ENCODE results near the gene CACNA1H. TPM values are rescaled to one million over a fixed set of nuclear protein-coding genes. Genes with fewer than 3 reads are reported as not detected.

Gene CACNA1H
- total RNA-seq, 1 experiment from 2014 or later: 31.1 TPM

GRCh38 chr16:1180549-1181403, 27.9 kb downstream of the CACNA1H start:
- no peak overlapping the region for H3K4me3 ChIP-seq (ENCODE audit: low read depth in 2 of 2, low read length in 2 of 2)
- DNase-seq (ENCODE audit: low read depth, low spot score): no peak
- in situ Hi-C loops (cut with HindIII; ENCODE audit: low pct_unique_long_range_greater_than_20kb, low sequenced_read_pairs) (no loop called here), intact Hi-C loops (cut with micrococcal nuclease; ENCODE audit: unreplicated experiment) (no loop called here)
- CTCF ChIA-PET: interaction anchor here (0.6 to 1.1 kb wide), 2 partner anchors 17 to 449 kb away, joined by 3 read pairs; no protein-coding TSS in a partner anchor
- no peak for ATAC-seq
- TF ChIP-seq SIN3A (IDR thresholded peaks at IDR 0.05; ENCODE audit: borderline replicate concordance, insufficient read depth, low read depth, low read length) (no peak), POLR2AphosphoS5 (IDR thresholded peaks at IDR 0.05; ENCODE audit: low read depth, low read length) (no peak), CTCF (IDR thresholded peaks at IDR 0.05) (no peak), REST (IDR thresholded peaks at IDR 0.05; ENCODE audit: insufficient read depth in 1 of 2, low read depth in 2 of 2, low read length in 1 of 2) (no peak), TCF7L2 (IDR thresholded peaks at IDR 0.05; ENCODE audit: low read depth, low read length) (no peak)
- BruUV-seq (replicated peaks): no TSS peak
- peak overlapping the region; percentile 34; the same call in 1 of the 2 replicates for H3K27ac ChIP-seq (ENCODE audit: low read length)
- POLR2A ChIA-PET: interaction anchor here (1.3 kb wide), 1 partner anchor 21 kb away, joined by 3 read pairs; no protein-coding TSS in a partner anchor
- H3K9me3 ChIP-seq (ENCODE audit: control insufficient read depth, insufficient read depth, low read depth, low read length): no peaks in the 10 kb centered on the region
- no peaks in the 10 kb centered on the region for H3K27me3 ChIP-seq (ENCODE audit: control insufficient read depth, insufficient read depth, low read length)
- H3K4me1 ChIP-seq (ENCODE audit: control insufficient read depth, insufficient read depth, low read length): peaks cover 47% of the 10 kb centered on the region
- no peaks in the 10 kb centered on the region for H3K36me3 ChIP-seq (ENCODE audit: control insufficient read depth, insufficient read depth, low read length)

GRCh38 chr16:1181404-1182315, 28.8 kb downstream of the CACNA1H start:
- ChIA-PET POLR2A (interaction anchor here (1.3 kb wide), 1 partner anchor 22 kb away, joined by 3 read pairs; no protein-coding TSS in a partner anchor), CTCF (interaction anchor here (1.1 to 1.2 kb wide), 2 partner anchors 10 to 18 kb away, joined by 3 to 4 read pairs; no protein-coding TSS in a partner anchor)
- ATAC-seq (peak; percentile 53), DNase-seq (ENCODE audit: low read depth, low spot score) (no peak)
- peak; percentile 85 for TF ChIP-seq CTCF (IDR thresholded peaks at IDR 0.05)
- TF ChIP-seq REST (IDR thresholded peaks at IDR 0.05; ENCODE audit: insufficient read depth in 1 of 2, low read depth in 2 of 2, low read length in 1 of 2): no peak
- no peak overlapping the region for H3K4me3 ChIP-seq (ENCODE audit: low read depth in 2 of 2, low read length in 2 of 2)
- BruUV-seq (replicated peaks): no TSS peak
- no peaks in the 10 kb centered on the region for H3K27me3 ChIP-seq (ENCODE audit: control insufficient read depth, insufficient read depth, low read length)
- peaks cover 38% of the 10 kb centered on the region for H3K4me1 ChIP-seq (ENCODE audit: control insufficient read depth, insufficient read depth, low read length)
- in situ Hi-C loops (cut with HindIII; ENCODE audit: low pct_unique_long_range_greater_than_20kb, low sequenced_read_pairs) (no loop called here), intact Hi-C loops (cut with micrococcal nuclease; ENCODE audit: unreplicated experiment) (no loop called here)
- H3K27ac ChIP-seq (ENCODE audit: low read length): peak overlapping the region; percentile 48
- H3K9me3 ChIP-seq (ENCODE audit: control insufficient read depth, insufficient read depth, low read depth, low read length): no peaks in the 10 kb centered on the region
- H3K36me3 ChIP-seq (ENCODE audit: control insufficient read depth, insufficient read depth, low read length): no peaks in the 10 kb centered on the region
